GM12878 (cell line): ENCODE measurements around the gene GID8. TPM values are rescaled to one million over a fixed set of nuclear protein-coding genes. Genes with fewer than 3 reads are reported as not detected.

Experiments used
- ATAC-seq: fragments of 200-7000 bp; cut with Tn5 transposase; 3 replicates; pipeline ENCODE4 v1.9.1; 2020; ENCODE audit warnings: mild to moderate bottlenecking, moderate library complexity
- BruUV-seq: library from RNA; stranded (reverse); fragments of 400-500 nt; replicated peaks from 2 replicates; lab custom pipeline; 2021; lab: Mats Ljungman, UMichigan
- CTCF ChIA-PET: fragments of 300-600 bp; sonication (Branson Sonifier 250); formaldehyde crosslinking; extraction: SDS; loops from one replicate; lab custom pipeline; 2021; ENCODE audit warnings: inconsistent platforms; lab: Yijun Ruan, JAX
- POLR2A ChIA-PET: fragments of 350-600 bp; formaldehyde crosslinking; extraction: SDS; loops from one replicate; lab custom pipeline; 2021; ENCODE audit warnings: inconsistent platforms; lab: Charles Lee
- RAD21 ChIA-PET: fragments of 300-600 bp; sonication (Branson Sonifier 250); formaldehyde crosslinking; loops from one replicate; lab custom pipeline; 2023; ENCODE audit warnings: antibody characterized with exemption; ENCODE audit not compliant: unreplicated experiment; lab: Charles Lee
- SMC1A ChIA-PET: fragments of 300-600 bp; sonication (Branson Sonifier 250); formaldehyde crosslinking; loops from one replicate; lab custom pipeline; 2023; ENCODE audit not compliant: unreplicated experiment, uncharacterized antibody; lab: Charles Lee
- DNase-seq: peaks from one replicate; pipeline ENCODE4 v3.0.0-alpha.2; 2011; ENCODE audit warnings: low read depth, low spot score
- FAIRE-seq: peaks from 3 replicates; lab custom pipeline; 2011; peaks lifted over from hg19 to GRCh38; lab: Jason Lieb, UNC
- H2AFZ ChIP-seq: 2 replicates; pipeline ENCODE4 v1.6.0; 2011; ENCODE audit warnings: low read depth, low read length, control low read depth; ENCODE audit not compliant: control insufficient read depth
- H3K27ac ChIP-seq: 2 replicates; pipeline ENCODE4 v1.5.1; 2011; ENCODE audit warnings: control low read depth; ENCODE audit not compliant: control insufficient read depth, insufficient read depth
- H3K27me3 ChIP-seq, 2 experiments: replicated peaks in 1 of 2; 2 replicates each; pipeline versions ENCODE4 v1.6.0 to v1.6.1; 2011; ENCODE audit warnings: low read length in 1 of 2; ENCODE audit not compliant: control insufficient read depth in 2 of 2, insufficient read depth in 2 of 2
- H3K36me3 ChIP-seq, 2 experiments: 2 replicates each; pipeline ENCODE4 v1.5.1; 2011; ENCODE audit warnings: low read length in 1 of 2; ENCODE audit not compliant: control insufficient read depth in 2 of 2, insufficient read depth in 2 of 2
- H3K4me1 ChIP-seq: 2 replicates; pipeline ENCODE4 v1.6.1; 2011; ENCODE audit warnings: mild to moderate bottlenecking, low read length, moderate library complexity, mixed read lengths; ENCODE audit not compliant: control insufficient read depth, insufficient read depth
- H3K4me2 ChIP-seq: 2 replicates; pipeline ENCODE4 v1.6.0; 2011; ENCODE audit warnings: control low read depth; ENCODE audit not compliant: control insufficient read depth, insufficient read depth
- H3K4me3 ChIP-seq: fragments of 200-600 bp; sonication (generic); 2 replicates; pipeline ENCODE4 v1.5.1; 2016
- H3K79me2 ChIP-seq: 2 replicates; pipeline ENCODE4 v1.6.0; 2011; ENCODE audit warnings: low read length; ENCODE audit not compliant: control insufficient read depth, insufficient read depth
- H3K9ac ChIP-seq: 2 replicates; pipeline ENCODE4 v1.8.0; 2011; ENCODE audit warnings: low read length, control low read depth, mixed read lengths; ENCODE audit not compliant: control insufficient read depth, insufficient read depth
- H3K9me3 ChIP-seq: replicated peaks from 3 replicates; pipeline ENCODE4 v1.5.1; 2011; ENCODE audit warnings: mild to moderate bottlenecking, low read length; ENCODE audit not compliant: control insufficient read depth, insufficient read depth
- H4K20me1 ChIP-seq: 2 replicates; pipeline ENCODE4 v1.6.0; 2011; ENCODE audit not compliant: control insufficient read depth, insufficient read depth
- ASH2L ChIP-seq: fragments of 300-600, 200-600 bp; sonication (generic); IDR thresholded peaks from 2 replicates; pipeline ENCODE4 v1.6.1; 2017; ENCODE audit warnings: low read depth, mild to moderate bottlenecking, borderline replicate concordance
- ATF7 ChIP-seq: fragments of 450-650 bp; IDR thresholded peaks from 2 replicates; pipeline ENCODE4 v1.6.1; 2016; ENCODE audit warnings: low read depth, mild to moderate bottlenecking
- CBX5 ChIP-seq: sonication (generic); IDR thresholded peaks from 2 replicates; pipeline ENCODE4 v1.6.1; 2016; ENCODE audit warnings: low read depth, moderate library complexity, mild to moderate bottlenecking, inconsistent platforms
- EED ChIP-seq: sonication (generic); IDR thresholded peaks from 2 replicates; pipeline ENCODE4 v1.6.1; 2016; ENCODE audit warnings: antibody characterized with exemption, low read depth
- GABPA ChIP-seq: IDR thresholded peaks from 2 replicates; pipeline ENCODE4 v1.6.1; 2014; ENCODE audit warnings: antibody characterized with exemption, low read depth, mild to moderate bottlenecking, inconsistent platforms
- HDAC6 ChIP-seq: fragments of 200-600 bp; sonication (generic); IDR thresholded peaks from one replicate; pipeline ENCODE4 v1.8.0; 2017; ENCODE audit warnings: antibody characterized with exemption; ENCODE audit not compliant: unreplicated experiment
- IKZF1 ChIP-seq: fragments of 450-650 bp; conservative IDR thresholded peaks from 2 replicates; pipeline ENCODE4 v1.6.1; 2017; ENCODE audit warnings: antibody characterized with exemption, mild to moderate bottlenecking
- MTA2 ChIP-seq: fragments of 450-650 bp; IDR thresholded peaks from 2 replicates; pipeline ENCODE4 v1.6.1; 2016; ENCODE audit warnings: low read depth, mild to moderate bottlenecking, moderate library complexity
- STAT3 ChIP-seq: IDR thresholded peaks from 2 replicates; pipeline ENCODE4 v1.6.1; 2011; ENCODE audit warnings: low read depth, low read length, improper control_type of control experiment
- TBL1XR1 ChIP-seq: IDR thresholded peaks from 2 replicates; pipeline ENCODE4 v1.6.1; 2012; ENCODE audit warnings: low read depth, low read length, improper control_type of control experiment
- WGBS: methylation state at CpG from one replicate; pipeline ENCODE4 v1.1.6; 2016; ENCODE audit warnings: low lambda C conversion rate; ENCODE audit not compliant: insufficient replicate concordance, insufficient coverage; ENCODE audit errors: missing lambda C conversion rate; 5-methylcytosine and 5-hydroxymethylcytosine counted together
- in situ Hi-C: fragments of 300-500 bp; cut with MboI; formaldehyde crosslinking; loops from 9 replicates; pipeline ENCODE4 v1.14.3; 2018; ENCODE audit warnings: mixed read lengths
- intact Hi-C: fragments of 100-400 bp; cut with micrococcal nuclease; formaldehyde crosslinking; loops from one replicate; pipeline ENCODE4 v1.14.2; 2022; ENCODE audit not compliant: unreplicated experiment
- polyA plus RNA-seq, 11 experiments: library from polyadenylated mRNA; depleted of rRNA in 4 of 11; unstranded in 6 of 11; stranded (reverse) in 5 of 11; fragments of >200 nt; fragmentation: Nextera tagmentation in 4 of 11; fragmentation: Illumina TruSeq in 1 of 11; extraction: Ambion mirVana in 4 of 11; extraction: Trizol in 1 of 11; gene quantifications; 1 replicate in 1 of 11; 2 replicates in 10 of 11; pipeline versions ENCODE4 v1.2.1 to v1.2.3, GENCODE V29; 2011 to 2016; ENCODE audit warnings: inconsistent platforms in 2 of 11, missing spikeins in 2 of 11, low read depth in 1 of 11
- total RNA-seq, 4 experiments: library from RNA; depleted of rRNA in 3 of 4; stranded (reverse); fragments of >200 nt in 3 of 4; fragmentation: Illumina TruSeq in 1 of 4; extraction: Trizol in 1 of 4; gene quantifications; 2 replicates each; pipeline versions ENCODE4 v1.2.1 to v1.2.3, GENCODE V29; 2013 to 2021
- TF ChIP-seq, protein P1 (sequence below): fragments of 450-650 bp; IDR thresholded peaks from 2 replicates; pipeline ENCODE4 v1.6.1; 2017; ENCODE audit warnings: low read depth, mild to moderate bottlenecking, moderate library complexity
- TF ChIP-seq, protein P2 (sequence below): fragments of 450-650 bp; formaldehyde crosslinking; IDR thresholded peaks from 2 replicates; pipeline ENCODE4 v1.5.0; 2022; ENCODE audit warnings: mild to moderate bottlenecking, missing genetic modification characterization

The GID8 gene
- total and polyA plus RNA-seq, 10 of the 15 experiments (the other 5 are each of a cell fraction or from before 2014, with no cell fraction given) = 12.0 to 33.8 (median 22.2) TPM

GRCh38 chr20:62935204-62935967 lies 2.6 kb upstream of the GID8 start:
- no peak overlapping the region for H3K9ac ChIP-seq
- WGBS = 93% methylated on average over 12 of the region's 12 CpGs
- H3K4me3 ChIP-seq = peak overlapping the region; percentile 71; the same call in 1 of the 2 replicates
- BruUV-seq = no TSS peak
- H3K4me1 ChIP-seq = 0 out of 2 replicates have a peak, but pooled peaks cover 8% of the 10 kb centered on the region
- no peaks in the 10 kb centered on the region for H3K9me3 ChIP-seq
- H3K27me3 ChIP-seq = no peaks in the 10 kb centered on the region
- no peak for ATAC-seq
- ChIA-PET POLR2A (interaction anchor here (0.5 to 4.9 kb wide), 8 partner anchors 9 to 42 kb away, joined by 3 to 59 read pairs (median 4); partner anchors contain the start of gene DIDO1), CTCF (interaction anchor here (0.7 to 2.8 kb wide), 10 partner anchors 8 to 74 kb away, joined by 3 to 14 read pairs (median 5); no protein-coding TSS in a partner anchor), RAD21 (interaction anchor here (1.0 to 2.2 kb wide), 3 partner anchors 11 to 74 kb away, joined by 3 to 5 read pairs (median 5); no protein-coding TSS in a partner anchor), SMC1A (interaction anchor here (1.0 to 2.6 kb wide), 8 partner anchors 8 to 36 kb away, joined by 3 to 14 read pairs (median 4); no protein-coding TSS in a partner anchor)
- peaks cover 92% of the 10 kb centered on the region for H3K79me2 ChIP-seq
- no peak overlapping the region for H3K27ac ChIP-seq
- H4K20me1 ChIP-seq = no peaks in the 10 kb centered on the region
- peak overlapping the region; percentile 30; the same call in 1 of the 2 replicates for H3K4me2 ChIP-seq
- FAIRE-seq = no peak
- intact Hi-C loops (no loop called here), in situ Hi-C loops (no loop called here)
- TF ChIP-seq, protein P1, sequence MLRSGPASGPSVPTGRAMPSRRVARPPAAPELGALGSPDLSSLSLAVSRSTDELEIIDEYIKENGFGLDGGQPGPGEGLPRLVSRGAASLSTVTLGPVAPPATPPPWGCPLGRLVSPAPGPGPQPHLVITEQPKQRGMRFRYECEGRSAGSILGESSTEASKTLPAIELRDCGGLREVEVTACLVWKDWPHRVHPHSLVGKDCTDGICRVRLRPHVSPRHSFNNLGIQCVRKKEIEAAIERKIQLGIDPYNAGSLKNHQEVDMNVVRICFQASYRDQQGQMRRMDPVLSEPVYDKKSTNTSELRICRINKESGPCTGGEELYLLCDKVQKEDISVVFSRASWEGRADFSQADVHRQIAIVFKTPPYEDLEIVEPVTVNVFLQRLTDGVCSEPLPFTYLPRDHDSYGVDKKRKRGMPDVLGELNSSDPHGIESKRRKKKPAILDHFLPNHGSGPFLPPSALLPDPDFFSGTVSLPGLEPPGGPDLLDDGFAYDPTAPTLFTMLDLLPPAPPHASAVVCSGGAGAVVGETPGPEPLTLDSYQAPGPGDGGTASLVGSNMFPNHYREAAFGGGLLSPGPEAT = no peak
- TF ChIP-seq EED (no peak), TBL1XR1 (no peak), HDAC6 (no peak), IKZF1 (no peak), MTA2 (no peak), ATF7 (no peak), GABPA (no peak), STAT3 (no peak), CBX5 (no peak), ASH2L (no peak)
- TF ChIP-seq, protein P2, sequence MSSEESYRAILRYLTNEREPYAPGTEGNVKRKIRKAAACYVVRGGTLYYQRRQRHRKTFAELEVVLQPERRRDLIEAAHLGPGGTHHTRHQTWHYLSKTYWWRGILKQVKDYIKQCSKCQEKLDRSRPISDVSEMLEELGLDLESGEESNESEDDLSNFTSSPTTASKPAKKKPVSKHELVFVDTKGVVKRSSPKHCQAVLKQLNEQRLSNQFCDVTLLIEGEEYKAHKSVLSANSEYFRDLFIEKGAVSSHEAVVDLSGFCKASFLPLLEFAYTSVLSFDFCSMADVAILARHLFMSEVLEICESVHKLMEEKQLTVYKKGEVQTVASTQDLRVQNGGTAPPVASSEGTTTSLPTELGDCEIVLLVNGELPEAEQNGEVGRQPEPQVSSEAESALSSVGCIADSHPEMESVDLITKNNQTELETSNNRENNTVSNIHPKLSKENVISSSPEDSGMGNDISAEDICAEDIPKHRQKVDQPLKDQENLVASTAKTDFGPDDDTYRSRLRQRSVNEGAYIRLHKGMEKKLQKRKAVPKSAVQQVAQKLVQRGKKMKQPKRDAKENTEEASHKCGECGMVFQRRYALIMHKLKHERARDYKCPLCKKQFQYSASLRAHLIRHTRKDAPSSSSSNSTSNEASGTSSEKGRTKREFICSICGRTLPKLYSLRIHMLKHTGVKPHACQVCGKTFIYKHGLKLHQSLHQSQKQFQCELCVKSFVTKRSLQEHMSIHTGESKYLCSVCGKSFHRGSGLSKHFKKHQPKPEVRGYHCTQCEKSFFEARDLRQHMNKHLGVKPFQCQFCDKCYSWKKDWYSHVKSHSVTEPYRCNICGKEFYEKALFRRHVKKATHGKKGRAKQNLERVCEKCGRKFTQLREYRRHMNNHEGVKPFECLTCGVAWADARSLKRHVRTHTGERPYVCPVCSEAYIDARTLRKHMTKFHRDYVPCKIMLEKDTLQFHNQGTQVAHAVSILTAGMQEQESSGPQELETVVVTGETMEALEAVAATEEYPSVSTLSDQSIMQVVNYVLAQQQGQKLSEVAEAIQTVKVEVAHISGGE (CRISPR knock-in tag) = no peak
- H2AFZ ChIP-seq = no peak overlapping the region
- H3K36me3 ChIP-seq = peaks cover 0 to 4% of the 10 kb centered on the region in 2 experiments; a peak in 2 of 4 replicates
- no peak for DNase-seq
